Endothelial cell (in vitro differentiated cells): ENCODE data around the gene MYMK. TPM values are rescaled to one million over a fixed set of nuclear protein-coding genes. Genes with fewer than 3 reads are reported as not detected.

Experiments used
- DNase-seq: peaks from one replicate; pipeline ENCODE4 v3.0.0; 2021; ENCODE audit warnings: low spot score
- H3K27ac Mint-ChIP-seq: one replicate; pipeline ENCODE4 v1.8.0; 2021; ENCODE audit warnings: mixed read lengths, inconsistent platforms; ENCODE audit not compliant: unreplicated experiment
- H3K27me3 Mint-ChIP-seq: one replicate; pipeline ENCODE4 v1.8.0; 2021; ENCODE audit warnings: mild to moderate bottlenecking, moderate library complexity, mixed read lengths, inconsistent platforms; ENCODE audit not compliant: unreplicated experiment
- H3K36me3 Mint-ChIP-seq: one replicate; pipeline ENCODE4 v1.8.0; 2021; ENCODE audit warnings: mild to moderate bottlenecking, low read depth, mixed read lengths, inconsistent platforms; ENCODE audit not compliant: unreplicated experiment
- H3K4me1 Mint-ChIP-seq: one replicate; pipeline ENCODE4 v1.8.0; 2021; ENCODE audit warnings: mild to moderate bottlenecking, mixed read lengths, inconsistent platforms; ENCODE audit not compliant: unreplicated experiment
- H3K4me3 Mint-ChIP-seq: one replicate; pipeline ENCODE4 v1.8.0; 2021; ENCODE audit warnings: mild to moderate bottlenecking, mixed read lengths, inconsistent platforms; ENCODE audit not compliant: unreplicated experiment
- H3K9me3 Mint-ChIP-seq: one replicate; pipeline ENCODE4 v1.8.0; 2021; ENCODE audit warnings: mixed read lengths, inconsistent platforms; ENCODE audit not compliant: unreplicated experiment
- CTCF ChIP-seq: fragments of 200-600 bp; sonication (generic); IDR thresholded peaks from one replicate; pipeline ENCODE4 v1.5.0; 2021; ENCODE audit warnings: antibody characterized with exemption; ENCODE audit not compliant: unreplicated experiment
- total RNA-seq: library from RNA; stranded (reverse); fragmentation: NEBNext Ultra II Directional; extraction: Animal tissue kit (Norgen Biotek cat#: 25700); gene quantifications from one replicate; pipeline ENCODE4 v1.2.1, GENCODE V29; 2021; ENCODE audit not compliant: unreplicated experiment

MYMK gene
- total RNA-seq, 1 donor from 2014 or later: not detected

GRCh38 chr9:133490865-133491655 lies 33.7 kb downstream of the MYMK start:
- peaks cover 4% of the 10 kb centered on the region for H3K36me3 Mint-ChIP-seq
- TF ChIP-seq CTCF: no peak
- H3K27ac Mint-ChIP-seq: no peak overlapping the region
- H3K27me3 Mint-ChIP-seq: peaks cover 3% of the 10 kb centered on the region
- no peak for DNase-seq
- H3K4me3 Mint-ChIP-seq: no peak overlapping the region
- no peaks in the 10 kb centered on the region for H3K9me3 Mint-ChIP-seq
- peaks cover 3% of the 10 kb centered on the region for H3K4me1 Mint-ChIP-seq

GRCh38 chr9:133490201-133490681 lies 34.5 kb downstream of the MYMK start:
- DNase-seq: no peak
- H3K36me3 Mint-ChIP-seq: peaks cover 4% of the 10 kb centered on the region

GRCh38 chr9:133489253-133490190 lies 35.2 kb downstream of the MYMK start:
- Mint-ChIP-seq H3K4me3 (peak overlapping the region; percentile 47), H3K36me3 (peaks cover 4% of the 10 kb centered on the region), H3K9me3 (no peaks in the 10 kb centered on the region), H3K4me1 (peaks cover 3% of the 10 kb centered on the region), H3K27me3 (peaks cover 3% of the 10 kb centered on the region), H3K27ac (no peak overlapping the region)
- no peak for DNase-seq
- no peak for TF ChIP-seq CTCF

More at GRCh38 chr9:133490201-133490681, 34.5 kb downstream of the MYMK start:
- TF ChIP-seq CTCF: no peak
- Mint-ChIP-seq H3K4me3 (no peak overlapping the region), H3K4me1 (peaks cover 3% of the 10 kb centered on the region), H3K27me3 (peaks cover 3% of the 10 kb centered on the region), H3K9me3 (no peaks in the 10 kb centered on the region), H3K27ac (no peak overlapping the region)

GRCh38 chr9:133488686-133489252 lies 36.0 kb downstream of the MYMK start:
- no peak for TF ChIP-seq CTCF
- DNase-seq: no peak
- Mint-ChIP-seq H3K4me1 (peaks cover 3% of the 10 kb centered on the region), H3K9me3 (no peaks in the 10 kb centered on the region), H3K27me3 (peaks cover 3% of the 10 kb centered on the region), H3K27ac (no peak overlapping the region), H3K4me3 (no peak overlapping the region), H3K36me3 (peaks cover 4% of the 10 kb centered on the region)
